Measurements from ENCODE around the gene RARG.
A peak's percentile ranks its signal among the peaks of the same experiment; 100 is the strongest.

The RARG gene

GRCh38 chr12:53191096-53191884 is 40.7 kb downstream of the RARG start:
- no peak overlapping the region for H3K4me2 ChIP-seq (ENCODE audit: low read depth, low read length, poor library complexity, severe bottlenecking)
- no peaks in the 10 kb centered on the region for H3K9me3 ChIP-seq (ENCODE audit: insufficient read depth, low read depth, low read length)
- H4K20me1 ChIP-seq (ENCODE audit: insufficient read depth, low read length, poor library complexity, severe bottlenecking) = no peaks in the 10 kb centered on the region
- H2AFZ ChIP-seq (ENCODE audit: low read length) = no peak overlapping the region
- no peak overlapping the region for H3K4me3 ChIP-seq (ENCODE audit: low read length, poor library complexity, severe bottlenecking)
- H3K9me2 ChIP-seq (replicated peaks; ENCODE audit: low read depth, low read length) = no peaks in the 10 kb centered on the region
- H3K79me2 ChIP-seq (ENCODE audit: insufficient read depth, low read length) = no peaks in the 10 kb centered on the region
- TF ChIP-seq EZH2phosphoT487 (IDR thresholded peaks at IDR 0.05; ENCODE audit: borderline replicate concordance) (no peak), CTCF (conservative IDR thresholded peaks at IDR 0.05; ENCODE audit: low read length) (no peak)
- H3K27me3 ChIP-seq (ENCODE audit: insufficient read depth, low read length, poor library complexity, severe bottlenecking) = no peaks in the 10 kb centered on the region
- peaks cover 19% of the 10 kb centered on the region; the same call in 1 of the 2 replicates for H3K36me3 ChIP-seq (ENCODE audit: insufficient read depth, low read length)
- no peak overlapping the region for H3K9ac ChIP-seq (ENCODE audit: low read depth, low read length, poor library complexity, severe bottlenecking)
- H3K4me1 ChIP-seq (ENCODE audit: insufficient read depth, low read length, poor library complexity, severe bottlenecking) = no peaks in the 10 kb centered on the region
- H3F3A ChIP-seq (ENCODE audit: low read depth) = no peaks in the 10 kb centered on the region

GRCh38 chr12:53190108-53190729 is 41.8 kb downstream of the RARG start:
- Histone ChIP-seq H3K36me3 (ENCODE audit: insufficient read depth, low read length) (peaks cover 30% of the 10 kb centered on the region; the same call in 1 of the 2 replicates), H3F3A (ENCODE audit: low read depth) (no peaks in the 10 kb centered on the region), H3K4me1 (ENCODE audit: insufficient read depth, low read length, poor library complexity, severe bottlenecking) (peaks cover 7% of the 10 kb centered on the region)

More at GRCh38 chr12:53190108-53190729, 41.8 kb downstream of the RARG start:
- Histone ChIP-seq H3K4me3 (ENCODE audit: low read length, poor library complexity, severe bottlenecking) (no peak overlapping the region), H3K27me3 (ENCODE audit: insufficient read depth, low read length, poor library complexity, severe bottlenecking) (no peaks in the 10 kb centered on the region), H3K79me2 (ENCODE audit: insufficient read depth, low read length) (no peaks in the 10 kb centered on the region), H4K20me1 (ENCODE audit: insufficient read depth, low read length, poor library complexity, severe bottlenecking) (no peaks in the 10 kb centered on the region), H3K9me2 (replicated peaks; ENCODE audit: low read depth, low read length) (no peaks in the 10 kb centered on the region), H3K4me2 (ENCODE audit: low read depth, low read length, poor library complexity, severe bottlenecking) (no peak overlapping the region), H3K9me3 (ENCODE audit: insufficient read depth, low read depth, low read length) (no peaks in the 10 kb centered on the region), H2AFZ (ENCODE audit: low read length) (no peak overlapping the region), H3K9ac (ENCODE audit: low read depth, low read length, poor library complexity, severe bottlenecking) (no peak overlapping the region)
- peak; percentile 83 for TF ChIP-seq CTCF (conservative IDR thresholded peaks at IDR 0.05; ENCODE audit: low read length)
- TF ChIP-seq EZH2phosphoT487 (IDR thresholded peaks at IDR 0.05; ENCODE audit: borderline replicate concordance) = no peak

Measured in Loucy (cell line).